IPS-15b (cell line): ENCODE data around the gene DNAI2.

ENCODE experiments used
- H3K27me3 ChIP-seq: one replicate; pipeline ENCODE4 v1.6.1; 2013; ENCODE audit warnings: low read length; ENCODE audit not compliant: control insufficient read depth, insufficient read depth
- H3K36me3 ChIP-seq: one replicate; pipeline ENCODE4 v1.6.1; 2013; ENCODE audit warnings: low read length; ENCODE audit not compliant: control insufficient read depth, insufficient read depth
- H3K4me1 ChIP-seq: one replicate; pipeline ENCODE4 v1.6.1; 2013; ENCODE audit warnings: mild to moderate bottlenecking, low read length; ENCODE audit not compliant: control insufficient read depth, insufficient read depth
- H3K4me3 ChIP-seq: one replicate; pipeline ENCODE4 v1.5.1; 2013; ENCODE audit warnings: low read depth, low read length
- H3K9ac ChIP-seq: one replicate; pipeline ENCODE4 v1.6.1; 2013; ENCODE audit warnings: low read depth, mild to moderate bottlenecking, low read length
- H3K9me3 ChIP-seq: one replicate; pipeline ENCODE4 v1.6.1; 2013; ENCODE audit warnings: mild to moderate bottlenecking, low read length; ENCODE audit not compliant: control insufficient read depth, insufficient read depth

Gene DNAI2

DNA sequence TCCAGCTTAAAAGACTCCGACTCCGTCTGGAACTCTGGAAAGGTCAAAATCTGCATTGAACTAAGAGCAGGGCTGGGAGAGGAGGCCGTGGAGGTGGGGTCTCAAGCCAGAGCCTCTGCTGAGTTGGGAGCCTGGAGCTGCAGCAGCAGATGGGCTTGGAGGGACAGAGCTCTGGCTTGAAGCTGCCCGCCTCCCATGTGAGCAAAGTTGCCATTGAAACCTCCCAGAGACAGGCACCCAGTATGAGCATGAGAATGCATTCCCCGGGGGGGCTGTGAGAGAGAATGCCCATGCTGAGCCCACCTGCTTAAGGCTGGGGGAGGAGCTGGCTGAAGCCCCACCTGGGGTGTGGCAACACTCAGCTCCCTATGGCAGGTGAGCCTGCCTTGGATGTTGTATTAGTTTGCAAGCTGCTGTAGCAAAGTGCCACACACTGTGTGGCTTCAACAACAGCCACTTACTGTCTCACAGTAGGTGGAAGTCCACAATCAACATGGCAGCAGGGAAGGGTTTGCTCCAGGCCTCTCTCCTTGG is 61.6 kb downstream of the DNAI2 start:
- Histone ChIP-seq H3K9ac (no peak overlapping the region), H3K4me3 (no peak overlapping the region), H3K36me3 (no peaks in the 10 kb centered on the region)

DNA sequence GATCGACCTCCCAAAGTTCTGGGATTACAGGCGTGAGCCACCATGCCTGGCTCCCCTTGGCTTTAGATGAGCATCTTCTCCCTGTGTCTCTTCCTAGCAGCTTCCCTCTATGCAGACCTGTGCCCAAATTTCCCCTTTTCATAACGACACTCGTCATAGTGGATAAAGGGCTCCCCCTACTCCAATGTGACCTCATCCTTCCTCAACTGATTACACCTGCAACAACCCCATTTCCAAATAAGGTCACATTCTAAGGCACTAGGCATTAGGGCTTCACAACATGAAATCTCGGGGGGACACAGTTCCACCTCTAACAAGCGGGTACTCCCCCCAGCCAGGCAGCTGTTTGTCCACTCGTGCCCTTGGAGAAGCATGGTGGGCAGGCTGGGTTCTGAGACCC is 62.3 kb downstream of the DNAI2 start:
- Histone ChIP-seq H3K27me3 (no peaks in the 10 kb centered on the region), H3K36me3 (no peaks in the 10 kb centered on the region), H3K9ac (no peak overlapping the region), H3K9me3 (no peaks in the 10 kb centered on the region), H3K4me1 (peaks cover 19% of the 10 kb centered on the region), H3K4me3 (no peak overlapping the region)

More for the DNA sequence above, 61.6 kb downstream of the DNAI2 start:
- no peaks in the 10 kb centered on the region for H3K27me3 ChIP-seq
- H3K9me3 ChIP-seq: no peaks in the 10 kb centered on the region
- H3K4me1 ChIP-seq: peaks cover 19% of the 10 kb centered on the region

DNA sequence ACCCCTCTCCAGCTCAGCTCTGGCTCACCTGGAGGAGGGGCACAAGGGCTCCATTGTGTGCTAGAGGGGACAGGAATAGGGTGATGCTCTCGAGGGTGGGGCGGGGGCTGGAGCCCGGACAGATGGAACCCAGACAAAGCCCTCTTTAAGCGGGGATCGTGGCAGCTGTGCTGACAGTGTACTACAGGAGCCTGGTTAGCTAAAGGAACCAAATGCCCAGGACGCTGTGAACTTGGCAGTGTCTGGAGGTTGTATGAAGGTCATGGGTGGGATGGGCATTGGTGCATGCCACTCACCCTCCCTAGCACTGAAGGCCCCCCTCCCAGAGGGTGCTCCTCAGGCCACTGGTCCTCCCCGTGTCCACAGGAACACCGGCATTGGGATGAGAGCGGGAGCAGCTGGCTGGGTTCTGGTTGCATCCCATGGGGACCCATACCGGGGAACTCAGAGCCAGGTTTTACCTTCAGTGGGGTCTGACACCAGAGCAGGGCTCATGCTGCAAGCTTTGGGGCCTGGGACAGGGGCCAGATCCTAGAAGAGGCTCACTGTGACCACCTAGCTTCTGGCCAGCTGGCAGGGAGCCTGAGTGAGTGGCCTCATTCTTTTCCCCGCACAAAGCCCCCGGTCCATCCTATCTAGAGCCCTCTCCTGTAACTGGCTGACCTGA is 63.9 kb downstream of the DNAI2 start:
- no peaks in the 10 kb centered on the region for H3K9me3 ChIP-seq
- H3K4me1 ChIP-seq: peaks cover 19% of the 10 kb centered on the region
- H3K36me3 ChIP-seq: no peaks in the 10 kb centered on the region
- H3K9ac ChIP-seq: no peak overlapping the region
- H3K4me3 ChIP-seq: no peak overlapping the region
- no peaks in the 10 kb centered on the region for H3K27me3 ChIP-seq

DNA sequence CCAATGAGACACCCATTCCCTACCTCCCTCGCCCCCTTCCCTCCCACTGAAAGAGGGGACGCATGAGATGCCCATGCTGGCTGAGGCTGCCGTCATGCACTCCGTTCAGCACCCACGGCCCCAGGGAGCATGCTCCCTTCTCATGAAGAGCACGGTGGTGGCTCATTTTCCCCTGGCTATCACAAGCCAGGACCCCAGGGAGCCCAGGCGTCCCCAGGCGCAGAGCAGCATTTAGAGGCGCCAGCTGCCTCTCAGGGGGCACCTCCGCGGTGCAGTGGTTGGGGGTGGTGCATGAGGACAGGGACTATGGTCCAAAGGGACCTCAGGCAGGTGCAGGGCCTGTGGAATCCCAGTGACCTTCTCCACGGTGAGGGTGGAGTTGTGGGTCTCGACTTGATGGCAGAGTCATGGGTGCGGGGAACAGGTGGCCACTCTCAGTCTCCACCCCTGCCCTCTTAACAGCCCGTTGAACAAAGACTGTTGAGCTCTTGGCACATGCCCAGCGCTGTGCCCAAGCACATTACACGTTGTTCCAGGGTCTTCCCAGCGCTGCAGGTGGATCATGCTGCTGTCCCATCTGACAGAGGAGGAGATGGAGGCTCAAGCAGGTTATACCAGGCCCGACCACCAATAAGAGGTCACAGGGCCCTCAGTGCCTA is 65.6 kb downstream of the DNAI2 start:
- Histone ChIP-seq H3K4me3 (no peak overlapping the region), H3K9ac (no peak overlapping the region), H3K36me3 (no peaks in the 10 kb centered on the region), H3K27me3 (no peaks in the 10 kb centered on the region), H3K4me1 (peaks cover 13% of the 10 kb centered on the region), H3K9me3 (no peaks in the 10 kb centered on the region)

DNA sequence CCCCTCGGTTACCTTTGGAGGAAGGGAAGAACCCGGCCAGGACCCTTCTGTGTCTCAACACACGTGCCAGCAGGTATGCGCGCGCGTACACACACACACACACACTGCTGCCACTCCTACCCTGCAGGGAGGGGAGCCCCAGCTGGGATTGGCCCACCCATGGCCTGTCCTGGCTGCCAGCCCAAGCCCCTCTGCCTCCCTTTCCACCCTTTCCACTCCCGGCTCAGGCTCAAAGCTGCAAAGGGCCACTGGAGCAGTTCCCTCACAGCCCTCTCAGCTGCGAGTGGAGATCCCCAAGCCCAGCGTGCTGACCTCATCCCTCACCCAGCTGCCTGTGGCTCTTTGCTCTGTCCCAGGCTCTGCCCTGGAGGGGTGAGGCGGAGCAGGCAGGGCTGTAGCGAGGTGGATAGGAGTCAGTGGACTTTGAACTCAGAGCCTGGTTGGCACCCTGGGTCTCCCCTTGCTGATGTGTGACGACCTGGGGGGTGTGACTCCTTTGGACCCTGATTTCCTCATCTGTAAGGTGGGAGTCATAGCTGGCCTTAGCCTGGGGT is 66.5 kb downstream of the DNAI2 start:
- Histone ChIP-seq H3K4me3 (no peak overlapping the region), H3K36me3 (no peaks in the 10 kb centered on the region), H3K9me3 (no peaks in the 10 kb centered on the region), H3K9ac (no peak overlapping the region), H3K27me3 (no peaks in the 10 kb centered on the region), H3K4me1 (peaks cover 6% of the 10 kb centered on the region)

DNA sequence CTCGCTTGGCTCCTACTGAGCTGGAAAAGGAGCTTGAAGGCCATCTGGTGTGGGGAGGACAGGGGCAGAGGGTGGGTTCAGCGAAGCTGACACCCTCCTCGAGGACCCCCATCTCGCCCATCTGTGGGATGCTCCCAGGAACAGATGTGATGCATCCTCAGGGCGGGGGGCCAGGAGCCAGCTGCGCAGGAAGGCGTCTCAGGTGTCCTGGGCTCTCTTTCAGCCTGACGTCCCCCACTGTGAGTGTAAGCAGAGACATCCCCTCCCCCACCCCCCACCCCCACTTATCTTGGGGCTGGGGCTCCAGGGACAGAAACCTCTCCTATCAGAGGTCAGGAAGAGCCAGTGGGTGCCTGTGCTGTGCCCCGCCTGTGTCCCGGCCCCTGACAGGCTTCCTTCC is 68.2 kb downstream of the DNAI2 start:
- H3K4me1 ChIP-seq: peaks cover 2% of the 10 kb centered on the region
- no peak overlapping the region for H3K9ac ChIP-seq
- no peaks in the 10 kb centered on the region for H3K27me3 ChIP-seq
- no peaks in the 10 kb centered on the region for H3K9me3 ChIP-seq
- no peaks in the 10 kb centered on the region for H3K36me3 ChIP-seq
- H3K4me3 ChIP-seq: no peak overlapping the region

DNA sequence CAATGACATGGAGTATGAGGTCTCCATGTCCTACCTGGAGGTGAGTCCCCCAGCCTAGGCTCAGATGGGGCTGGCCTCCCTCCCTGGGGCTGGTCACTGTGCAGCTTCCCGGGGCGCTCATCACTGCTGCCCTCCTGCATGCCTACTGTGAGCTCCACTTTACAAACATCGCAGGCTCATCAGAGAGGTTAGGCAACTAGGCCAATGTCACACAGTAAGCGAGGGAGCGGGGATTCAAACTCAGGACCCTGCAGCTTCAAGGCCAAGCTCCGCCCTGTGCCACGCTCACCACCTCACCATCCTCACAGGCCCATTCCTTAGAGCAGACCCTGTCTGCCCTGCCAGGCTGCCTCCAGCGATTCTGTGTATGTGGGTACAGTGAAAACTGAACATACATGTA is 69.1 kb downstream of the DNAI2 start:
- Histone ChIP-seq H3K27me3 (no peaks in the 10 kb centered on the region), H3K9me3 (no peaks in the 10 kb centered on the region), H3K9ac (no peak overlapping the region), H3K4me1 (peaks cover 2% of the 10 kb centered on the region), H3K36me3 (no peaks in the 10 kb centered on the region), H3K4me3 (no peak overlapping the region)

DNA sequence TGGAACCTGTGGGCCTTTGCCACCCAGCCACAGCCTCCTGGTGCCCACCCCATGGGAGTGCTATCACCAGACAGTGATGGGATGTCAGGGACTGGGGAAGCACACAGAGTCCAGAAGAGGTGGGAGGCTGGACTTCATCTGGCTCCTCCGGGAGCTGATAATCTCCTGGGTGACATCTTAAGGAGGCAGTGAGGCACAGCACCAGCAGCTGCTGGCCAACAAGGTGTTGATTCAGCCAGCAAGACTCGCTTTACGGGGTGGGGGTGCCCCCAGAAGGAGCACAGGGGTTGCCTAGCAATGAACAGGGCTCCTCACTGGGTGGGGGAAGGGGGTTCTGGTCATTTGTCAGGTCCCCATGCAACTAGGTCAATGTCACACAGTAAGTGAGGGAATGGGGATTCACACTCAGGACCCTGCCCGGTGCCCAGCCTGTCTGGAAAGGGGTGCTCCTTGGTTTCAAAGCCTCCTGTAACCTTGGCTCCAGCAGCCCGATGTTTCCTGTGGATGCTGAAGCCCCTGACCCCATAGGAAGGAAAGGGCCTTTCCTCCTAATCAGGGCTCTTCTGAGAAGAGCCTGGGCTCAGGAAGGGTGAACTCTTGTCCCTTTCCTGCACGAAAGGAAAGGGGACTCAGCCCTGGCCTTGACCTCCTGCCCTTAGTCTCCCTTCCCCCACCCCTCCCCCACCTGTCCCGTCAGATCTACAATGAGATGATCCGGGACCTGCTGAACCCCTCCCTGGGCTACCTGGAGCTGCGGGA is 69.7 kb downstream of the DNAI2 start:
- H3K27me3 ChIP-seq: no peaks in the 10 kb centered on the region
- no peak overlapping the region for H3K4me3 ChIP-seq
- no peak overlapping the region for H3K9ac ChIP-seq
- peaks cover 2% of the 10 kb centered on the region for H3K4me1 ChIP-seq
- H3K36me3 ChIP-seq: no peaks in the 10 kb centered on the region
- H3K9me3 ChIP-seq: no peaks in the 10 kb centered on the region

DNA sequence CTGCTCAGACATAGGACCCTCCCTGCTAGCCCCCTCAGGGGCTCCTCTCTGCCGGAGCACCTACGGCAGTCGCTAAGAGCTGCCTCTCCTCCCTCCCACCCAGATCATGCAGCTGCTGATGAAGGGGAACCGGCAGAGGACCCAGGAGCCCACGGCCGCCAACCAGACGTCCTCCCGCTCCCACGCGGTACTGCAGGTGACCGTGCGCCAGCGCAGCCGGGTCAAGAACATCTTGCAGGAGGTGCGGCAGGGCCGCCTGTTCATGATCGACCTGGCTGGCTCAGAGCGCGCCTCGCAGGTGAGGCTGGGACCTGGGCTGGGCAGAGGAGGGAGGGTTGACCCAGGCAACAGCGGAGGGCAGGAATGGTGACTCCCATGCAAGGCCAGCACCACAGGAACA is 70.6 kb downstream of the DNAI2 start:
- Histone ChIP-seq H3K9ac (no peak overlapping the region), H3K9me3 (no peaks in the 10 kb centered on the region), H3K27me3 (peaks cover 2% of the 10 kb centered on the region), H3K4me1 (peaks cover 2% of the 10 kb centered on the region), H3K36me3 (no peaks in the 10 kb centered on the region), H3K4me3 (no peak overlapping the region)

DNA sequence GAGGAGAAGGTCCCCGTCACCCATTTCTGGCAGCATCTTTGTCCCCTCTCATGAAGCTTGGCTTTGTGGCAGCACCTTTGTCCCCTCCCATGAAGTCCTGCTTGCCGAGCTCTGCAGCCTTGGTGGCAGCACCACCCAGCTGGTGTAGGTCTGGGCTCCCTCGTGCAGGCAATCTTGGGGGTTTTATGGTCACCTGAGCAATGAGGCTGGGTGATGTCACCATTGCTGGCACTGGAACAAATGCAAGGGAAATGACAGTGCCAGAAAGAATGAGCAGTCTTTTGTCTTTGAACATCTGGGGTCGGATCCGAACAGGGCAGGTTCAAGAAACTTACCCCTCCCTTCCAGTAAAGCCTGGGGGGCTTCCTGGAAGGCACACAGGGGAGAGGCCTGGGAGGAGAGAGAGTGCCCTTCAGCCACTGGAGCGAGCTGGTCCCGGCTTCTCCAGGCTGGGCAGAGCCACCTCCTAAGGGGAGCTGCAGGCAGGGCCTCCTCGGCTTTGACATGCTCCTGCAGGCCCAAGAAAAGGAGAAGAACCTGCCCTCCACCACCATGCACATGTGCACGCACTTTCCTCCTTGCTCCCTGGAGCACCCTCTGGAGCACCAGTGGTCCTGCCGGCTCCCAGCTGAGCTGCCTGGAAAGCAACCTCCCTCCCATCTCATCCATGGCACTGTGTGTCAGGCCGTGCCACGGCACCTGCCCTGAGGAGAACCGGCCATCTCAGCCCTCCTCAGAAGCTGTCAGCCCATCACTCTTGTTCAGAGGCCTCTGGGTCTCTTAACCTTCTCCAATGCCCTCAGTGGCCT is 71.6 kb downstream of the DNAI2 start:
- Histone ChIP-seq H3K4me1 (peaks cover 2% of the 10 kb centered on the region), H3K9ac (no peak overlapping the region), H3K4me3 (no peak overlapping the region), H3K9me3 (no peaks in the 10 kb centered on the region), H3K27me3 (peaks cover 5% of the 10 kb centered on the region), H3K36me3 (no peaks in the 10 kb centered on the region)

DNA sequence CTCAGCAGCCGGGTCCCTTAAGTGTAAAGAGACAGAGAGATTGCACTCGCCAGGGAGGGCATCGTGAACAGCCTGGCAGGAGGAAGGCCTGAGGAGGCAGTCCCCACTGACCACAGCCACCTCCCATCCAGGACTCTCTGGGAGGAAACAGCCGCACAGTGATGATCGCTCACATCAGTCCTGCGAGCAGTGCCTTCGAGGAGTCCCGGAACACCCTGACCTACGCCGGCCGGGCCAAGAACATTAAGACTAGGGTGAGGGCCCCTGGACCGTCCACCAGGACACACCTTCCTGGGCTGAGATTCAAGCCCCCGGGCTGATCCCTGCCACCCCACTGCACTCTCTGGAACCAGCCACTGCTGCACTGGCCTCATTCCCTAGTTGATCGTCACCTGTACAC is 73.6 kb downstream of the DNAI2 start:
- H3K9ac ChIP-seq: no peak overlapping the region
- H3K27me3 ChIP-seq: peaks cover 22% of the 10 kb centered on the region
- H3K4me1 ChIP-seq: no peaks in the 10 kb centered on the region
- no peak overlapping the region for H3K4me3 ChIP-seq
- H3K9me3 ChIP-seq: no peaks in the 10 kb centered on the region
- no peaks in the 10 kb centered on the region for H3K36me3 ChIP-seq
